OCI-LY1 (cell line): ENCODE results near the gene SACM1L.
"Not testable (repeated sequence)": the region's sequence is repeated elsewhere in the genome, so short reads cannot be mapped to it uniquely, and the experiment has no call there.

ENCODE experiments used
- H2AFZ ChIP-seq: fragments of 200-600 bp; sonication (generic), shearing (Covaris generic); 2 replicates; pipeline ENCODE4 v1.6.0; 2014; ENCODE audit warnings: antibody characterized with exemption, mild to moderate bottlenecking, low read length
- H3F3A ChIP-seq: fragments of 200-600 bp; sonication (generic), shearing (Covaris generic); 2 replicates; pipeline ENCODE4 v1.6.0; 2014; ENCODE audit warnings: mild to moderate bottlenecking, antibody characterized with exemption, low read length, moderate library complexity; ENCODE audit not compliant: insufficient read depth
- H3K27ac ChIP-seq: fragments of 200-600 bp; sonication (generic); 2 replicates; pipeline ENCODE4 v1.5.1; 2014; ENCODE audit warnings: low read length, mixed run types, mild to moderate bottlenecking, low read depth; ENCODE audit not compliant: poor library complexity, severe bottlenecking
- H3K27me3 ChIP-seq: fragments of 200-600 bp; sonication (generic); 2 replicates; pipeline ENCODE4 v1.6.0; 2014; ENCODE audit warnings: antibody characterized with exemption, mild to moderate bottlenecking, low read length, moderate library complexity; ENCODE audit not compliant: insufficient read depth
- H3K36me3 ChIP-seq: fragments of 200-600 bp; sonication (generic); 2 replicates; pipeline ENCODE4 v1.6.1; 2014; ENCODE audit warnings: mild to moderate bottlenecking, antibody characterized with exemption, low read length, moderate library complexity, mixed read lengths; ENCODE audit not compliant: insufficient read depth
- H3K4me1 ChIP-seq: fragments of 200-600 bp; sonication (generic); 2 replicates; pipeline ENCODE4 v1.5.1; 2014; ENCODE audit warnings: mild to moderate bottlenecking, low read length, moderate library complexity; ENCODE audit not compliant: insufficient read depth, severe bottlenecking
- H3K4me2 ChIP-seq: fragments of 200-600 bp; sonication (generic), shearing (Covaris generic); 2 replicates; pipeline ENCODE4 v1.6.1; 2014; ENCODE audit warnings: low read length
- H3K4me3 ChIP-seq: fragments of 200-600 bp; sonication (generic); 2 replicates; pipeline ENCODE4 v1.5.1; 2014; ENCODE audit warnings: low read length, low read depth, mild to moderate bottlenecking, mixed read lengths; ENCODE audit not compliant: poor library complexity, severe bottlenecking
- H3K79me2 ChIP-seq: fragments of 200-600 bp; shearing (Covaris generic); 2 replicates; pipeline ENCODE4 v1.6.1; 2016; ENCODE audit warnings: mixed run types, low read length, mixed read lengths; ENCODE audit not compliant: insufficient read depth
- H3K9ac ChIP-seq: fragments of 200-600 bp; sonication (generic), shearing (Covaris generic); 2 replicates; pipeline ENCODE4 v1.6.1; 2014; ENCODE audit warnings: mild to moderate bottlenecking, low read length, mixed read lengths
- H3K9me2 ChIP-seq: fragments of 200-600 bp; sonication (generic), shearing (Covaris generic); 2 replicates; pipeline ENCODE4 v1.6.1; 2014; ENCODE audit warnings: low read depth, mild to moderate bottlenecking, low read length, mixed read lengths
- H3K9me3 ChIP-seq: fragments of 200-600 bp; shearing (Covaris generic); 2 replicates; pipeline ENCODE4 v1.6.1; 2014; ENCODE audit warnings: low read length, mixed read lengths
- H4K20me1 ChIP-seq: fragments of 200-600 bp; sonication (generic), shearing (Covaris generic); 2 replicates; pipeline ENCODE4 v1.6.0; 2016; ENCODE audit warnings: mild to moderate bottlenecking, low read length; ENCODE audit not compliant: insufficient read depth
- CTCF ChIP-seq: fragments of 200-600 bp; sonication (generic), shearing (Covaris generic); IDR thresholded peaks from 2 replicates; pipeline ENCODE4 v1.5.1; 2017; ENCODE audit warnings: mild to moderate bottlenecking, antibody characterized with exemption, low read length, moderate library complexity, mixed read lengths
- EZH2 ChIP-seq: fragments of 200-600 bp; sonication (generic), shearing (Covaris generic); IDR thresholded peaks from 2 replicates; pipeline ENCODE4 v1.8.0; 2017; ENCODE audit warnings: borderline replicate concordance, mixed run types, mild to moderate bottlenecking, antibody characterized with exemption, low read length, moderate library complexity, mixed read lengths

The SACM1L gene

GRCh38 chr3:45753095-45753494, 63.9 kb downstream of the SACM1L start:
- Histone ChIP-seq H2AFZ (no peak overlapping the region), H3K4me2 (no peak overlapping the region), H3K9me2 (no peaks in the 10 kb centered on the region), H3K9ac (no peak overlapping the region), H3K9me3 (no peaks in the 10 kb centered on the region), H4K20me1 (no peaks in the 10 kb centered on the region), H3K4me1 (no peaks in the 10 kb centered on the region), H3K27me3 (no peaks in the 10 kb centered on the region), H3K4me3 (no peak overlapping the region), H3K36me3 (no peaks in the 10 kb centered on the region), H3F3A (no peaks in the 10 kb centered on the region), H3K79me2 (no peaks in the 10 kb centered on the region), H3K27ac (no peak overlapping the region)
- TF ChIP-seq CTCF (no peak), EZH2 (no peak)

- no peak overlapping the region for H3K4me3 ChIP-seq
- no peak overlapping the region for H3K9ac ChIP-seq
- no peaks in the 10 kb centered on the region for H3K4me1 ChIP-seq
- H3K4me2 ChIP-seq = no peak overlapping the region
- no peaks in the 10 kb centered on the region for H3K27me3 ChIP-seq
- H3K79me2 ChIP-seq = no peaks in the 10 kb centered on the region
- H3K9me2 ChIP-seq = no peaks in the 10 kb centered on the region
- H3K27ac ChIP-seq = no peak overlapping the region
- no peak overlapping the region for H2AFZ ChIP-seq
- no peaks in the 10 kb centered on the region for H3K9me3 ChIP-seq
- TF ChIP-seq EZH2 = no peak
- TF ChIP-seq CTCF = no peak
- H3K36me3 ChIP-seq = no peaks in the 10 kb centered on the region
- H4K20me1 ChIP-seq = no peaks in the 10 kb centered on the region
- no peaks in the 10 kb centered on the region for H3F3A ChIP-seq
Observed at GRCh38 chr3:45754461-45754860, 65.3 kb downstream of the SACM1L start.

GRCh38 chr3:45756055-45756454, 66.9 kb downstream of the SACM1L start:
- Histone ChIP-seq H3K27ac (no peak overlapping the region), H3F3A (no peaks in the 10 kb centered on the region), H3K9ac (no peak overlapping the region), H3K79me2 (no peaks in the 10 kb centered on the region), H3K9me3 (no peaks in the 10 kb centered on the region), H4K20me1 (no peaks in the 10 kb centered on the region), H3K27me3 (peaks cover 3% of the 10 kb centered on the region; the same call in 1 of the 2 replicates), H3K9me2 (no peaks in the 10 kb centered on the region), H3K36me3 (no peaks in the 10 kb centered on the region), H2AFZ (no peak overlapping the region), H3K4me1 (no peaks in the 10 kb centered on the region), H3K4me3 (no peak overlapping the region), H3K4me2 (no peak overlapping the region)
- TF ChIP-seq CTCF (no peak), EZH2 (no peak)

- not testable (repeated sequence) for H3K4me1 ChIP-seq, H3K9ac ChIP-seq, H3K9me3 ChIP-seq, H3K4me3 ChIP-seq, H3K27me3 ChIP-seq, H3F3A ChIP-seq, H2AFZ ChIP-seq, H3K36me3 ChIP-seq, H4K20me1 ChIP-seq, H3K9me2 ChIP-seq, H3K79me2 ChIP-seq, H3K4me2 ChIP-seq, H3K27ac ChIP-seq
Observed at GRCh38 chr3:45757141-45757540, 67.9 kb downstream of the SACM1L start.
